Progenitor cell of endocrine pancreas (in vitro differentiated cells): ENCODE results near the gene NINJ2. TPM values are rescaled to one million over a fixed set of nuclear protein-coding genes. Genes with fewer than 3 reads are reported as not detected.
"Not testable (repeated sequence)": the region's sequence is repeated elsewhere in the genome, so short reads cannot be mapped to it uniquely, and the experiment has no call there.

Experiments
- DNase-seq: peaks from one replicate; pipeline ENCODE4 v3.0.0; 2021; ENCODE audit warnings: low spot score; ENCODE audit not compliant: unreplicated experiment
- H3K27ac Mint-ChIP-seq: 2 replicates; pipeline ENCODE4 v1.8.0; 2021; ENCODE audit warnings: mild to moderate bottlenecking, moderate library complexity, mixed read lengths
- H3K27me3 Mint-ChIP-seq: 2 replicates; pipeline ENCODE4 v1.8.0; 2021; ENCODE audit warnings: mixed read lengths
- H3K36me3 Mint-ChIP-seq: 2 replicates; pipeline ENCODE4 v1.8.0; 2022; ENCODE audit warnings: mixed read lengths; ENCODE audit not compliant: insufficient read depth
- H3K4me1 Mint-ChIP-seq: 2 replicates; pipeline ENCODE4 v1.8.0; 2021; ENCODE audit warnings: low read depth, mixed read lengths
- H3K4me3 Mint-ChIP-seq: 2 replicates; pipeline ENCODE4 v1.8.0; 2021; ENCODE audit warnings: low read depth, mild to moderate bottlenecking, moderate library complexity, mixed read lengths
- H3K9me3 Mint-ChIP-seq: 2 replicates; pipeline ENCODE4 v1.8.0; 2021; ENCODE audit warnings: low read depth, mixed read lengths
- total RNA-seq: library from RNA; stranded (reverse); gene quantifications from 2 replicates; pipeline ENCODE4 v1.2.1, GENCODE V29; 2021
- TF ChIP-seq, protein P1 (sequence below): fragments of 200-600 bp; sonication (generic); IDR thresholded peaks from one replicate; pipeline ENCODE4 v1.5.0; 2021; ENCODE audit warnings: antibody characterized with exemption, mild to moderate bottlenecking; ENCODE audit not compliant: unreplicated experiment

Gene NINJ2
- total RNA-seq, 1 donor from 2014 or later: 4.0 TPM

DNA sequence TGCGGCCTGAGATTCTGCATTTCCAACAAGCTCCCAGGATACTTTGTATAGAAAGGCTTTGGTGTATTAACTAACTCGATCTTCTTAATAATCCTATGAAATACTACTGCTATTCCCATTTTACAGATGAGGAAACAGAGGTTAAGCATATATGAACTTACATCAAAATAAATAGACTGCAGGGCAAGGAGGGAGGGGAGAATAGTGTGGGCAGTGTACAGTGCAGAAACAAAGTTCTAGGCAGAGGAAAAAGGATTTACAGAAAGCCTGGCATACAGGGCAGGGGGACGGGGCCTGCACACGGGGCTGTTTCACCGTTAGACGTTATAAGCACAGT, 19.0 kb downstream of the NINJ2 start:
- H3K27me3 Mint-ChIP-seq: no peaks in the 10 kb centered on the region
- DNase-seq: no peak
- TF ChIP-seq, protein P1, sequence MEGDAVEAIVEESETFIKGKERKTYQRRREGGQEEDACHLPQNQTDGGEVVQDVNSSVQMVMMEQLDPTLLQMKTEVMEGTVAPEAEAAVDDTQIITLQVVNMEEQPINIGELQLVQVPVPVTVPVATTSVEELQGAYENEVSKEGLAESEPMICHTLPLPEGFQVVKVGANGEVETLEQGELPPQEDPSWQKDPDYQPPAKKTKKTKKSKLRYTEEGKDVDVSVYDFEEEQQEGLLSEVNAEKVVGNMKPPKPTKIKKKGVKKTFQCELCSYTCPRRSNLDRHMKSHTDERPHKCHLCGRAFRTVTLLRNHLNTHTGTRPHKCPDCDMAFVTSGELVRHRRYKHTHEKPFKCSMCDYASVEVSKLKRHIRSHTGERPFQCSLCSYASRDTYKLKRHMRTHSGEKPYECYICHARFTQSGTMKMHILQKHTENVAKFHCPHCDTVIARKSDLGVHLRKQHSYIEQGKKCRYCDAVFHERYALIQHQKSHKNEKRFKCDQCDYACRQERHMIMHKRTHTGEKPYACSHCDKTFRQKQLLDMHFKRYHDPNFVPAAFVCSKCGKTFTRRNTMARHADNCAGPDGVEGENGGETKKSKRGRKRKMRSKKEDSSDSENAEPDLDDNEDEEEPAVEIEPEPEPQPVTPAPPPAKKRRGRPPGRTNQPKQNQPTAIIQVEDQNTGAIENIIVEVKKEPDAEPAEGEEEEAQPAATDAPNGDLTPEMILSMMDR: no peak
- H3K9me3 Mint-ChIP-seq: no peaks in the 10 kb centered on the region
- peak overlapping the region; percentile 79 for H3K4me3 Mint-ChIP-seq
- H3K36me3 Mint-ChIP-seq: no peaks in the 10 kb centered on the region
- peak overlapping the region; percentile 97 for H3K27ac Mint-ChIP-seq
- peaks cover 31% of the 10 kb centered on the region for H3K4me1 Mint-ChIP-seq

DNA sequence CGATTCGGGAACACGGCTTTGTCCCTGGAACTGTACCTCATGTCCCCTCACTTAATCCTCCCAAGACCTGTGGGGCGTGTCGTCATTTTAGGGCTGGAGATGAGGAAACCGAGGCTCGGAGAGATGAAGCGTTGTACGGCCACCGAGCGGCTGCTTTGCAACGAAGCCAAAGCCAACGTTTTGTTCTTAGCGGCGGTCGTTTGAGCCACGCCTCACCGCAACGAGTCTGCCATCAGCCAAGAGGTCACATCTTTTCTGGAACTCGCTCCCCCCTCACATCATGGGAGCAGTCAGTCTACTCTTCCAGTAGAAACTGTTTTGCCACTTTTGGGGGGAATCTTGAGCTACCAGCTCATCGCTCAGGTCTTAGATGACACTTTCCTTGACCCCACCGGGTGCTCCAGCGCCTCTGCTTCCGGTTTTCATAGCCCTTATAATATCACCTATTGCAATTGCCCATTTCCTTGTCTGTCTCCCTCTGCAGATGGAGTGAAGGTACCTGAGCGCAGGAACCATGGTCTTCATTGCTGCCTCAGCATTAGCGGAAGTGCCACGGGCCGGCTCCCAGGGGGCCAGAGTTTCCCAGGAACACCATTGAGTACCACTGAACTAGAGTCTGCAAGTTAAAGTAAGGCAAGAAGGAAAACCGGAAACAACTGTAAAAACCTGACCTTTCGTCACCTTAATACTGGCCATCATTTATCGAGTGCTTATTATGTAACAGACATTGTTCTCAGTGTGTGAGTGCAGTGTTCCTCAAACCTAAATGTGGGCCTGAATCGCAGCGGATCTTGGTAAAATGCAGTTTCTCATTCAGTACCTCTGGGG, 19.6 kb downstream of the NINJ2 start:
- peak overlapping the region; percentile 97 for H3K27ac Mint-ChIP-seq
- no peaks in the 10 kb centered on the region for H3K27me3 Mint-ChIP-seq
- TF ChIP-seq, protein P1: no peak
- peaks cover 31% of the 10 kb centered on the region for H3K4me1 Mint-ChIP-seq
- DNase-seq: no peak
- H3K9me3 Mint-ChIP-seq: no peaks in the 10 kb centered on the region
- no peaks in the 10 kb centered on the region for H3K36me3 Mint-ChIP-seq
- H3K4me3 Mint-ChIP-seq: peak overlapping the region; percentile 79

DNA sequence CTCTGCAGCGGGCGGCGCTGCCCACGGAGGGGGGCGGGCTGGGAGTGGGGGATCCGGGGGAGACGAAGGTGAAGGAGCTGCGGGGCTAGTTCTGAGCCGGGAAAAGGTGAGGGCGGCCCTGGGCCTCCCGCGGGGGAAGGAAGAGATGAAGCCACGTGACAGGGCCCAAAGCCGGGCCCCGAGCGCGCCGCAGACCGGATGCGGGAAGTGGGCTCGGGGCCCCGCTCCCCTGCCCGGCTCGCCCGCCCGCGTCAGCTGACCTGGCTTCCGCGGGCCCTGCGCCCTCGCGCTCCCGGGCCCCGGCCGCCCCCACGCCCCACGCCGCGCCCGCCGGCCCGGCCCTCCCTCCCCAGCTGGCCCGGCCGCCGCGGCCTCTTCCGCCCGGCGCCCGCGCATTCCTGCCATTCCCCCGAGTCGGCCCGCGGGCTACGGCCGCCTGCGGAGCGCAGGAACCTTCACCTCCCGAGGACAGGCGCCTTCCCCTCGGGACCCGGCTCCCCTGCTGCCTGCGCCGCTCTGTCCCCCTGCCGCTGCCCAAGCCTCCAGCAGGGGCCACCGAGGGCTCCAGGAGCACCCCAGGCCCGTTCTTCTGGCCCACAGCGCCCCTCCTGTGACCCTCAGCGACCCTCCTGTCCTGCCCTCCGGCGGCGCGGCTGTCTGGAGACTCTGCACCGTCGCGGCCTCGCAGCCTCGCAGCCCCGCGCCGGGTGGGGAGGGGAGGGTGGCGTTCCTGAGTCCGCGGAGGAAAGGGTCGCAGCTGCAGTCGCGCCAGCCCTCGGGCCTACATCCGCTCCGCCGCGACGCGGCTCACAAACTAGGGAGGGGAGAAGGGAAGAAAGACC, 20.4 kb downstream of the NINJ2 start:
- TF ChIP-seq, protein P1: peak; percentile 74
- H3K27ac Mint-ChIP-seq: peak overlapping the region; percentile 97
- H3K27me3 Mint-ChIP-seq: no peaks in the 10 kb centered on the region
- H3K36me3 Mint-ChIP-seq: no peaks in the 10 kb centered on the region
- DNase-seq: peak; percentile 76
- no peaks in the 10 kb centered on the region for H3K9me3 Mint-ChIP-seq
- peaks cover 31% of the 10 kb centered on the region for H3K4me1 Mint-ChIP-seq
- peak overlapping the region; percentile 79 for H3K4me3 Mint-ChIP-seq

DNA sequence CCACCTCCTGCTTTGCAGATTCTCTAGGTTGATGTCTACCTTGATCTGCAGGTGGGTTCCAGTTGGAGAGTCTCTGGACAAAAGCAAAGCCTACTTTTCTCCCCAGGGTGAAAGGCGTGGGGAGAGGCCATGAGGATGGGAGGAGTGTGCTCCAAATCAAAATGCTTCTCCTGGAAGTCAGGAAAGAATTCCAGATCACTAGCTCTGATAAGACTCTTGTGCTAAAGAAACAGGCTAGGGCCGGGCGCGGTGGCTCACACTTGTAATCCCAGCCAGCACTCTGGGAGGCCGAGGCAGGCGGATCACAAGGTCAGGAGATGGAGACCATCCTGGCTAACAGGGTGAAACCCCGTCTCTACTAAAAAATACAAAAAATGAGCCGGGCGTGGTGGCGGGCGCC, 21.9 kb downstream of the NINJ2 start:
- DNase-seq, H3K9me3 Mint-ChIP-seq, H3K36me3 Mint-ChIP-seq, H3K27me3 Mint-ChIP-seq: not testable (repeated sequence)
- Mint-ChIP-seq H3K4me3 (peak overlapping the region; percentile 50), H3K27ac (peak overlapping the region; percentile 54), H3K4me1 (peaks cover 21% of the 10 kb centered on the region)

DNA sequence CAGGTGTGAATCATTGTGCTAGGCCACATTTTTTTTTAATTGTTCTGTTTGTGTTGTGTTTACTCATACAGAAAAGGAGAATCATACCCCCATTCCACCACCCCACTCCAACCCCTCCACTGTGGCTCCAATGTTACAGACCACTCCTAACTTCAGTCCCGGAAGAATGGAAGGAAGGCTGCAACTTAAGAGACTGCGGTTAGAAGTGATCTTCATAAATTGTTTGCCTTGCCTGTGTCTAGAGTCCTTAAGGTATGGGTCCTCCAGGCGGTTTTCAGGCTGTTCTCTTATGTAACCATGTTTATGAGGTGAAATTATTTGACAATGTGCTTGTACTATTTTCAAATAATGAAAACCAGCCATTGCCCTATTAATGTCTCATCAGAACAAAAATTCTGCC, 22.5 kb downstream of the NINJ2 start:
- peak overlapping the region; percentile 12 for H3K4me3 Mint-ChIP-seq
- no peaks in the 10 kb centered on the region for H3K36me3 Mint-ChIP-seq
- no peaks in the 10 kb centered on the region for H3K27me3 Mint-ChIP-seq
- no peak for DNase-seq
- H3K27ac Mint-ChIP-seq: no peak overlapping the region
- H3K9me3 Mint-ChIP-seq: no peaks in the 10 kb centered on the region
- TF ChIP-seq, protein P1: no peak
- peaks cover 15% of the 10 kb centered on the region for H3K4me1 Mint-ChIP-seq
